NOMO-1 (cell line): ENCODE measurements around the gene ANKS1B.
A peak's percentile ranks its signal among the peaks of the same experiment; 100 is the strongest.

Experiments
- DNase-seq, 2 experiments: peaks; one replicate each; lab custom pipeline; 2025; ENCODE audit not compliant: unreplicated experiment in 2 of 2; lab: John Stamatoyannopoulos, UW

ANKS1B gene

GRCh38 chr12:98725476-98726247 lies 1259.1 kb downstream of the ANKS1B start:
- peak in 1 of 2 experiments; percentile 7 for DNase-seq

- no peak for DNase-seq
Measured at GRCh38 chr12:98724384-98725155, 1260.2 kb downstream of the ANKS1B start.

GRCh38 chr12:98721204-98721702 lies 1263.5 kb downstream of the ANKS1B start:
- DNase-seq, result no peak

- DNase-seq, result peak in 1 of 2 experiments; percentile 56
Measured at GRCh38 chr12:98719515-98720504, 1264.9 kb downstream of the ANKS1B start.

GRCh38 chr12:98714426-98714825 lies 1270.3 kb downstream of the ANKS1B start:
- no peak for DNase-seq

- no peak for DNase-seq
Measured at GRCh38 chr12:98709022-98709421, 1275.7 kb downstream of the ANKS1B start.

- DNase-seq, result no peak
Measured at GRCh38 chr12:98701166-98701565, 1283.6 kb downstream of the ANKS1B start.

- peak; percentile 8 to 35 for DNase-seq
Measured at GRCh38 chr12:98699586-98699985, 1285.2 kb downstream of the ANKS1B start.

- peak; percentile 6 to 36 for DNase-seq
Measured at GRCh38 chr12:98698603-98699463, 1285.9 kb downstream of the ANKS1B start.

- DNase-seq, result no peak
Measured at GRCh38 chr12:98697209-98697608, 1287.5 kb downstream of the ANKS1B start.

- DNase-seq, result no peak
Measured at GRCh38 chr12:98696036-98696646, 1288.6 kb downstream of the ANKS1B start.

GRCh38 chr12:98691351-98691750 lies 1293.4 kb downstream of the ANKS1B start:
- no peak for DNase-seq

- no peak for DNase-seq
Measured at GRCh38 chr12:98686603-98687002, 1298.1 kb downstream of the ANKS1B start.
